ENCODE data around the gene HS2ST1.

GRCh38 chr1:86948212-86948611 is 33.8 kb downstream of the HS2ST1 start:
- TF ChIP-seq CTCF (IDR thresholded peaks at IDR 0.05; ENCODE audit: low read depth, low read length) (no peak), POLR2A (IDR thresholded peaks at IDR 0.05; ENCODE audit: extremely low read depth, insufficient read length) (no peak), MYC (IDR thresholded peaks at IDR 0.05; ENCODE audit: low read depth, low read length) (no peak), MAX (IDR thresholded peaks at IDR 0.05; ENCODE audit: low read depth, low read length) (no peak)

Measured in NB4 (cell line).